Measurements from ENCODE around the gene RBM39.
"Not testable (repeated sequence)": the region's sequence is repeated elsewhere in the genome, so short reads cannot be mapped to it uniquely, and the experiment has no call there.

The RBM39 gene

DNA sequence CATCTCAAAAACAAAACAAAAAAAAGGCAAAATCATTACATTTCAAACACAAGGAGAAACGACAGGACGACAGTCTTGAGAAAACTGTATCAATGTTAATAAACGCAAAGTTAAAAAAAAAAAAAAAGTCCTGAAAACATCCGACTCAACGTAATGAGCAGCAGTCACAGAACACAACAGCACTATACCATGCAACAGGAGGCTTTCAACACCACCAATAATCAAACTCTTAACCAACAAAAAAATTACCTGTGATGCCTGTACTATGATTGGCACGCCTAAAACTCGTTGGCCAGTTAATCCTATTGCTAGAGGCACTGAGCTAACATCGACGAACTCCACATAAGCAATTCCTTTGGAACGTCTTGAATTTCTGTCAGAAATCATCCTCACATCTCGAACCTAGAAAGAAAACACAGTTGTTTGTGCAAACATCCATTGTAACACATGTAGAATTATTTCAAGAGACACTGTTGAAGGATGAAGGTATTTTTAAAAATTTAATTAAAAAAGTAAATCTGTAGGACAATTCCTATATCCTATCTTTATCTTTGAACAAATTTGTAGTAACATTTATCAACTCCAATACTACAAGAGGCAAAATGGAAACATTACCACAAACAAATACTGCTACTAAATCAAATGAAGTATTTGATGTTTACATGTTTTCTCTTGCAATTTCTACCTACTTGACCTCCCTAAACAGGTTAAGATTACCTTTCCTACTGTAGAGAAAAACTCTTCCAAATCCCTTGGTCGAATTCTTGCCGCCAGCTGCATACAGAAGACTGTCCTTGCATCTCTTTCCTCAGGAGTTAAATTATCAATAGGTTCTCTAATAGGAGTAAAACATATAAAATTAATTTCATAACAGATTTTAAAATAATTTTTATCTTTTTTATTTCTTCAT, 17.5 kb downstream of the RBM39 start:
- no peak for DNase-seq

DNA sequence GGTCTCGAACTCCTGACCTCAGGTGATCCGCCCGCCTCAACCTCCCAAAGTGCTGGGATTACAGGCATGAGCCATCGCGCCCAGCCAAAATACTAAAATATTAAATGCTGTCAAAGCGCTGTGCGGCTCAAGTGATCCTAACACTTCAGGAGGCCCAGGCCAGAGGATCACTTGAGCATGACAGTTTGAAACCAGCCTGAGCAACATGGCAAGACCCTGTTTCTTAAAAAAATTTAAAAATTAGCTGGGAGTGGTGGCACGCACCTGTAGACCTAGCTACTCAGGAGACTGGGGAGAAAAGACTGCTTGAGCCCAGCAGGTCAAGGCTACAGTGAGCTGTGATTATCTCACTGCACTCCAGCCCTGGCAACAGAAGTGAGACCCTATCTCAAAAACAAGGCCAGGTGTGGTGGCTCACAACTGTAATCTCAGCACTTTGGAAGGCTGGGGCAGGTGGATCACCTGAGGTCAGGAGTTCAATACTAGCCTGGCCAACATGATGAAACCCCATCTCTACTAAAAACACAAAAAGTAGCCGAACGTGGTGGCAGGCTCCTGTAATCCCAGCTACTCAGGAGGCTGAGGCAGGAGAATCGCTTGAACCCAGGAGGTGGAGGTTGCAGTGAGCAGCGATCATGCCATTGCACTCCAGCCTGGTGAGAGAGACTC, 18.3 kb downstream of the RBM39 start:
- DNase-seq: not testable (repeated sequence)

DNA sequence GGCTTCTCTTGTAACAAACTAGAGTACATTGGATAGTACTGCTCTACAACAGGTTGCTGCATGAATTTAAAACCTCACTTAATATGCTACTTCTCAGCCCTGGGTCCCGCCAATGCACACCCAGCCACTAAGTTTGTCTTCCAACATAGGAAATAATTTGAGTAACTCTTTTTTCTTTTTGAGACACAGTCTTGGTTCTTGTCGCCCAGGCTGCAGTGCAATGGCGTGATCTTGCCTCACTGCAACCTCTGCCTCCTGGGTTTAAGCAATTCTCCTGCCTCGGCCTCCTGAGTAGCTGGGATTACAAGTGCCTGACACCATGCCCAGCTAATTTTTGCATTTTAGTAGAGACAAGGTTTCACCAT, 18.8 kb downstream of the RBM39 start:
- not testable (repeated sequence) for DNase-seq

DNA sequence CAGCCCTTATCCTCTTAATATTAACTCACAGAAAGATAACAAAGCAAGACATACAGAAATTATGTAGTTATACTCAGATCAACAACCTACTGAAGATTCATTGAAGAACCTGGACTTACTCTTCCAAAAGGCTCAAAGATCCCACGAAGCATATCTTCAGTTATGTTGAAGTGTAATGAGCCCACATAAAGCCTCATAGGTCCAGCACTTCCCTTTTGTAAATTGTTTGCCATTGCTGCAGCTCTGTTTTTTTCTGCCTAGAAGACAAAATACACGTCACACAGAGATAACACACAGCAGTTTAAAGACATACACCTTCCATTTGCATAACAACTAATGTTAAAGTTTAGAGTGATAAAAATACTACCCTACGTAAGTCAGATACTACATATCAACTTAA, 20.4 kb downstream of the RBM39 start:
- DNase-seq: no peak

DNA sequence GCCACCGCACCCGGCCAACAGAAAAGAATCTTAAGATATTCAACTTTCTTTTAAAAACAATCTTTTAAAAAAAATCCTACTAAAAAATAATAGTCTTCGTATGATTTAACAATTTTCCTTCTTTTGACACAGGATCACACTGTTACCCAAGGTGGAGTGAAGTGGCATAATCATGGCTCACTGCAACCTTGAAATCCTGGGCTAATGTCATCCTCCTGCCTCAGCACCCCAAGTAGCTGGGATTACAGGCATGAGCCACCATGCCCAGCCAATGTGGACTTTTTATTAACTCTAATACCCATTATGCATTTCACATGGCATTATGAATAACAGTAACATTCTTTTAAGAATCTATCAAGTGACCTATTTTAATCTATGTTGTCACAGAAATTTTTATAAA, 20.8 kb downstream of the RBM39 start:
- DNase-seq: no peak

DNA sequence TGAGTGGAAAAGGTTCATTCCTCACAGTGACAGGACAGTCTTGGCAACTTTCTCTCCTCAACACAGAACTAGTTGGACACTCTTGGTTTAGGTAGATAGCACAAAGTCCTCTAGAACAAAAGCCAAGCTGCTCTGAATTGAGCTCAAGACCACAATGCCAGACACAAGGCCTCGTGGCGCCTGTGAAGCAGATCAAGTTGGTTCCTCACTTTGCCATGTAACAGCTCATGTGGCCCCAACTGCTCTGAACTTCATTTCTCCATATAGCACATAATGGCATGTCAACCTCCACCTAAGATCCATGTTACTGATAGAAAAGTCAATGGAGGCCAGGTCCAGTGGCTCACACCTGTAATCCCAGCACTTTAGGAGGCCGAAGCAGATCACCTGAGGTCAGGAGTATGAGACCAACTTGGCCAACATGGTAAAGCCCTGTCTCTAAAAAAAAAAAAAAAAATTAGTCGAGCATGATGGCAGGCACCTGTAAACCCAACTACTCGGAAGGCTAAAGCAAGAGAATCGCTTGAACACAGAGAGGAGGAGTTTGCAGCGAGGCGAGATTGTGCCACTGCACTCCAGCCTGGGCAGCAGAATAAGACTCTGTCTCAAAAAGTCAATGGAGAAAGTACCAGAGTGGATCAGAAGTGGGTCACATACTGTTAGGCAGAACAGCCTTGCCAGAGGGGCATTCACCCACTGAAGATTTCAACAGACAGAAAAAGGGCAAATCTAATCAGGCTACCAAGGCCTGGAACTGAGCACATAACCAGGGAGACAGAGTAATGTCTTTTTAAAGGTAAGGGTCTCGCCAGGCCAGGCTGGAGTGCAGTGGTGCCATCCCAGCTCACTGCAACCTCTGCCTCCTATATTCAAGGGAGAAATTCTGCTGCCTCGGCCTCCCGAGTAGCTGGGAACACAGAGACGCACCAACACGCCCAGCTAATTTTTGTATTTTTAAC, 21.6 kb downstream of the RBM39 start:
- no peak for DNase-seq

DNA sequence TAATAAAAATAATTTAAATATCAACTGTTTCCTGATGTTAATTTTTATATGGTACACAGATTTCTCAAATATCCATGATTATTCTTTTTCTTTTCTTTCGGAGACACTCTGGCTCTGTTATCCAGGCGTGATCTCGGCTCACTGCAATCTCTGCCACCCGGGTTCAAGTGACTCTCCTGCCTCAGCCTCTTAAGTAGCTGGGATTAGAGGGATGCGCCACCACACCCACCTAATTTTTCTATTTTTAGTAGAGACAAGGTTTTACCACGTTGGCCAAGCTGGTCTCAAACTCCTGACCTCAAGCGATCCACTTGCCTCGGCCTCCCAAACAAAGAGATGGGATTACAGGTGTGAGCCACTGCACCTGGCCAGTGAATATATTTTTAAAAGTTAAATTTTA, 22.3 kb downstream of the RBM39 start:
- DNase-seq: no peak

DNA sequence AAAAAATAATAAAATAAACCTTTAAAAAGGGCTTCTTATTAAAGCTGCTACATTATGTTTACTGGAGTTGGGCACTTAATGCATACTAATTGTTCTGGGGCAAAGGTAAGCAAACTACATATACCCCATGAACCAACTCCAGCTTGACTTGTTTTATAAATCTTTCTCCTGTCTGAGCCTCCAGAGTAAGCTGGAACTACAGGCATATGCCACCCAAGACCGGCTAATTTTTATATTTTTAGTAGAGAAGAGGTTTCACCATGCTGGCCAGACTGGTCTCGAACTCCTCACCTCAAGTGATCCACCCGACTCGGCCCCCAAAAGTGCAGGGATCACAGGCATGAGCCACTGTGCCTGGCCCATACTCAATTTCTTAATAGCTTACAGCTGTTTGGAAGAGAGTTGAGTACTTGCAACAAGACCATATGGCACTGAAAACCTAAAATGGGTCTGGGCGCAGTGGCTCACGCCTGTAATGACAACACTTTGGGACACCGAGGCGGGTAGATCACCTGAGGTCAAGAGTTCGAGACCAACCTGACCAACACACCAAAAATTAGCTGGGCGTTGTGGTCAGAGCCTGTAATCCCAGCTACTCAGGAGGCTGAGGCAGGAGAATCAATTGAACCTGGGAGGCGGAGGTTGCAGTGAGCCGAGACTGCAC, 23.0 kb downstream of the RBM39 start:
- DNase-seq: no peak

DNA sequence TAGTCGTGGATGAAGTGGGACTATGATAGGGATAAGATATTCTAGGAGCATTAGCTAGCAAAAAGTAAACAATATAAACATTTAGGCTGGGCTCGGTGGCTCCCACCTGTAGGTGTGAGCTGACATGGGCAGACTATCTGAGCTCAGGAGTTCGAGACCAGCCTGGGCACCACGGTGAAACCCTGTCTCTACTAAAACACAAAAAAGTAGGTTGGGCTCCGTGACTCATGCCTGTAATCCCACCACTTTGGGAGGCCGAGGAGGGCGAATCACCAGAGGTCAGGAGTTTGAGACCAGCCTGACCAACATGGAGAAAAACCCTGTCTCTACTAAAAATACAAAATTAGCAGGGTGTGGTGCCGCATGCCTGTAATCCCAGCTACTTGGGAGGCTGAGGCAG, 23.7 kb downstream of the RBM39 start:
- not testable (repeated sequence) for DNase-seq

DNA sequence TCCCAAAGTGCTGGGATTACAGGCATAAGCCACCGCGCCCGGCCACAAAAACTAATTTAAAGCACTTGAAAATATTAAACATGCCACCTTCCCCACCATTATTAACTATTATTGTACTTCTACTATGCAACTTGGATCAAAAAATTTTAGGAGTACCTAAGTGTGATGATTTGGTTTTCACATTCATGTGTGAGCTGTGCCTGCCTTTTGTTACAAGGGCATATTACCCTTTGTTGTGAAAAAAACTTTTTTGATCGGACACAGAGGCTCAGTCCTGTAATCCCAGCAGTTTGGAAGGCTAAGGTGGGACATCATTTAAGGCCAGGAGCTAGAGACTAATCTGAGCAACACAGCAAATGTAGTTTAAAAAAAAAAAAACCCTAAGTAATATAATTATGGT, 25.7 kb downstream of the RBM39 start:
- no peak for DNase-seq

DNA sequence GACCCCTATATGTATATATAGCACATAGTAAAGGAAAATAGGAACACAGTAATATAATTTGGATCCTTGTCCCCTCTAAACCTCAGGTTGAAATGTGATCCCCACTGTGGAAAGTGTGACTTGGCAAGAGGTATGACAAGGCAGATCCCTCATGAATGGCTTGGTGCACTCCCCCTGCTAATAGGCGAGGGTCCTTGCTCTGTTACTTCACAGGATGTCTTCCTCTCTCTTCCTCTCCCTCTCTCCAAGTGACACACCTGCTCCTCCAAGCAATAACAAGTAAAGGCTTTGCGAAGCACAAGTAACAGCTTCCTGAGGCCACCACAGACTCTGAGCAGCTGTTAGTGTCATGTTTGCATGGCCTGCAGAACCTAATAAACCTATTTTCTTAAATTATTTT, 26.4 kb downstream of the RBM39 start:
- no peak for DNase-seq

DNA sequence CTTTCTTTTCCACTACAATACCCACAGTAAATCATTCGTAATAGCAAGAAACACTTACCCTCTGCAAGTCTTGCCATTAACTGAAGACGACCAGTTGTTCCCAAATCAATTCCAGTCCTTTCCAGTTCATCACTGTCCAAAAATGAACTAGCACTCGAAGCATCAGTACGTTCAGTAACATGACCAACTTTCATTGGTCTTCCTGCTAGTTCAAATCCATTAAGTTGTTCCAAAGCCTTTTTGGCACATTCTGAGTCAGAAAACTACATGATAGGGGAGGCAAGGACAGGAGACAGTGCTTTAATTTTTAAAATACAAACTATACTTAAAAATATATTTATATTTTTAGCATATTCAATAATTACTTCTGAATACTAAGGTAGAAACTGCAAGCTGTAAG, 27.9 kb downstream of the RBM39 start:
- no peak for DNase-seq

DNA sequence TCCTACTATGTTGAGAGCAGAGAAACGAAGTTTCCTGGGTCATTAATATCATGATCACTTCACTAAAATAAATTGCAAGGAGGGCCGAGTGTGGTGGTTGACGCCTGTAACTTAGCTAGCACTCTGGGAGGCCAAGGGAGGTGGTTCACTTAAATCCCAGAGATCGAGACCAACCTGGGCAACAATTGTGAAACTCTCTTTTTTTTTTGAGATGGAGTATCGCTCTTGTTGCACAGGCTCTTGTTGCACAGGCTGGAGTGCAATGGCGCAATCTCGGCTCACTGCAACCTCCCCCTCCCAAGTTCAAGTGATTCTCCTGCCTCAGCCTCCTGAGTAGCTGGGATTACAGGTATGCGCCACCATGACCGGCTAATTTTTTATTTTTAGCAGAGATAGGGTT, 28.9 kb downstream of the RBM39 start:
- DNase-seq: not testable (repeated sequence)

DNA sequence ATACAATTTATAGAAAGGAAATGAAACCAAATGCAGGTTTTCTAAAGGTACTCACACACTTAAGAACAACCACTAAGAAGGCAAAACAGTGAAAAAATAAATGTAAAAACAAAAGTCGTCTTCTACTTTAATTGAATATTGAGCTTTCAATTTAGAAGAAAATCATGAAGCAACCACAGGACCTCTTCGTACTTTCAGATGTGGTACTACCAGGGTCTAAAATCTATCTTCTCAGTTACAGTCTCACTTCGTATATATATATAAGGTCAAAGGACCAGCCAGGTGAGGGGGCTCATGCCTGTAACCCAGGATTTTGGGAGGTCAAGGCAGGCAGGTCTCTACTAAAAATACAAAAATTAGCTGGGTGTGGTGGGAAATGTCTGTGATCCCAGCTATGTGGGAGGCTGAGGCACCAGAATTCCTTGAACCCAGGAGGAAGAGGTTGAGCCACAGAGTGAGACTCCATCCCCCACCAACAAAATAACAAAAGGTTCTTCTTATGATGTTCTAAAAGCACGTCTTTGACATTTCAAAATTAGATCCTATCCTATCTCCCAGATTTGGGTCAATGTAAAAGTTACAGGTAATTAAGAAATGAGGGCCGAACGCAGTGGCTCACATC, 30.4 kb downstream of the RBM39 start:
- DNase-seq: no peak

DNA sequence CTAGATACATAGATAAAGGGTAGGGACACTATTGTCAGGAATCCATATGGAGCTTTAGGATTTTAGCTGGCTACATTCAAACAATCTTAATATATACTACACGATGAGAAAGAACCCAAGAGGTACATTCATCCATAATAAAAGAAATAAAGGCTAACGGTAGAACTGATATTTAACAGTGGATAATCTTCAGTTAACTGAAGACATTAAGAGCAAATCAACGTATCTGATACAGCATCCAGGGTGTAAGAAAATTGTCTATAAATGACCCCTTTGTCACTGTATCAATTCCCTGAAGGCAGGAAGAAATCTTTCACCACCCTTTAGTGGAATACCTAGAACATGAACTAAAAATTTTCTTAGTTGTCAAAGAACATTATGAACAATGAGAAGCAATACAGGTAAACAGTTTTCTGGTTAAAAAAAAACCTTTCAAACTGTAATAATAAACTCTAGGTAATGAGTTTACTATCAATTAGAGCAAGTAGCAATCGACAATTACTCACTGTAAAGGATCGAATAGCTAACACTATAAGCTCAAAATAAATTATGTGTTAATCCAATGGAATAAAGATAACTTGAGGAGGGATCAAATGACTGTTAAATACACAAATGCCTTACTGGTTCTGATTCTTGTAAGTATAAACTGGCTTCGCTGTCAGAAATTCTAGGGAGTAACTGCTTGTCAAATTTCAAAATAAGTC, 31.0 kb downstream of the RBM39 start:
- DNase-seq: no peak

DNA sequence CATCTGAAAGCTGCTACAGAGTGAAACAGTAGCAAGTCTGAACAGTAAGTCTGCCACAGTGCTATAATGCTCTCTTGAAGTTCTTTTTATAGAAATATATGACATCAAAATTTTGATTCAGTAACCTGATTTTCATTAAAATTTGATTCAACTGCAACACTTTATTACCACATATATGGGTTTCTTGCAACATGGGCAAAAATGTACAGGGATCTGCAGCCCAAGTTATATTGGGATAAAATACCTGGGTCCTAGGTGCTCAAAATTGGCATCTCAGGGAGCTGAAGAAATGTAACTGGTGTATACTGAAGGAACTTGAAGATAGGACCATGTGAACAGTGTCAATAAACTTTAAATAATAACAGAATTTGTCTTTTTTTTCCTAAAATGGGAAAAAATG, 32.0 kb downstream of the RBM39 start:
- DNase-seq: no peak

DNA sequence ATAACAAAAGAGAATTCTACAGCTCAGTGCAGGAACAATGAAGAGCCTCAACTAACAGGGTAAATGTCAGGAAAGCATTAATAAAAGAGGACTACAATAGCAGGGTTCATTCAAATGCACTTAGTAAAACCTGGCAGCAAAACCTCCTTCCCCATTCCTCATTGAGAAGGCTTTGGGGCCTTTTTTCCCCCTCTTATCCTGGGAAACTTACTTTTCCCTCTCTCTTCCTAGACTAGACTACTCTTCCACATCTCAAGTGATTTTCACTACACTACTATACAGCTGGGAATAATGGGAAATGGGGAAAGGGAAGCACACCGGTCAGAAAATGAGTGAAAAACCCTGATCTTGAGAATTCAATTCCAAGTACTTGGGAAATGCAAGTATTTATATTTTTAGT, 32.8 kb downstream of the RBM39 start:
- DNase-seq: no peak

DNA sequence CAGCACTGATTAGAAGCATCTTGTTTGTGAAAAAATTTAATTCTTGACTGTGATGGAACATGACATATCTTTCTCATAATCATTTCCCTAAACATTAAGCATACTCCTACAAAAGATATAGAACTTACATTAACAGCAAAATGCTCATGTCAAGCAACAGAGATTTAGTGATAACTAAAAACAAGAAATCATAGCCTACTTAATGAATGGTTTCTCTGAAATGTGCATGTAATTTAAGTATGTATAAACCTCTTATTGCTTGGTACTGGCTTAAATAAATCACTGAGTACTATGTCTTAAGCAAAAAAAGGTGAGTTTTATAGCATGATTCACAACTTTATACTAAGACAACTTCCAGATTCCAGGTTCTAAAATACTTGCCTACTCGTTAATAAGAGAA, 33.6 kb downstream of the RBM39 start:
- no peak for DNase-seq

DNA sequence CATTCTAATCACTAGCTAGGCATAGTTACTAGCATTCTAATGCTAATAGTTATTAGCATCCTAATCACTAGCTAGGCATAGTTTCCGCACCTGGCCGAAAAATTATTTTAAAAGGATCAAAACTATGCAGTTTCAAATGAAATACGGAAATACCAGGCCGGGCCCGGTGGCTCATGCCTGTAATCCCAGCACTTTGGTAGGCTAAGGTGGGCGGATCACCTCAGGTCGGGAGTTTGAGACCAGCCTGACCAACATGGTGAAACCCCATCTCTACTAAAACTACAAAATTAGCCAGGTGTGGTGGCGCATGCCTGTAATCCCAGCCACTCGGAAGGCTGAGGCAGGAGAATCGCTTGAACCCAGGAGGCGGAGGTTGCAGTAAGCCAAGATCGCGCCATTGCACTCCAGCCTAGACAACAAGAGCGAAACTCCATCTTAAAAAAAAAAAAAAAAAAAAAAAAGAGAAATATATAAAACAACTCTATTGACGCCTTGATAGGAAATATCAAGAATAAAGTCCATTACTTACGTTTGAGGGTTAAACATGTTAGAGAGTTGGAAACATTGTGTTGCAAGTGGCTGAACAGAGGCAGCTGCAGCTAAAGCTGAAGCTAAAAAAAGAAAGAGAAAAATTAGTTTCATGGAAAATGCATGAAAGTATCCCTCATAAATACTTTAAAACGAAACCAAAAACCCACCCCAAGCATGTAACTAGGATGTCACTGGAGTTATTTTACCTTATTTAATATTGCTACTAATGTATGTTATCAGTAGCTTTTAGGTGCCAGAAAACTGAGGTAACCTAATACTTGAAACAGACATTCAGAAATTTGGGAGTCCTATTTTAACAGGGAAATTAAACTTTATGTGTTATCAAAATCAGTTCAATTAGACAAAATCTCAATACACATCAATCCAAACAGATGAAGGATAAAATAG, 35.2 kb downstream of the RBM39 start:
- not testable (repeated sequence) for DNase-seq

DNA sequence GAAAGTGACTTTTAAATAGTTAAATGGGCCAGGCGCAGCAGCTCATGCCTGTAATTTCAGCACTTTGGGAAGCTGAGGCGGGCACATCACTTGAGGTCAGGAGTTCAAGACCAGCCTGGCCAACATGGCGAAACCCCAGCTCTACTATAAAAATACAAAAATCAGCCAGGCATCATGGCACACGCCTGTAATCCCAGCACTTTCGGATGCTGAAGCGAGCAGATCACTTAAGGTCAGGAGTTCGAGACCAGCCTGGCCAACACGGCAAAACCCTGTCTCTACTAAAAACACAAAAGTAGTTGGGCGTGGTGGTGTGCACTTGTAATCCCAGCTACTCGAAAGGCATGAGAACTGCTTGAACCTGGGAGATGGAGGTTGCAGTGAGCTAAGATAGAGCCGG, 36.2 kb downstream of the RBM39 start:
- DNase-seq: not testable (repeated sequence)

Data from fibroblast of skin of scalp (primary cell).